ENCODE data around the gene SMG6.
A peak's percentile ranks its signal among the peaks of the same experiment; 100 is the strongest.

Gene SMG6

GRCh38 chr17:2137342-2138098 lies 166.1 kb downstream of the SMG6 start:
- DNase-seq, result no peak

GRCh38 chr17:2136241-2136640 lies 167.3 kb downstream of the SMG6 start:
- no peak for DNase-seq

- DNase-seq, result no peak
These were observed 175.6 kb downstream of the SMG6 start for GRCh38 chr17:2128011-2128410.

- DNase-seq, result no peak
These were observed 178.5 kb downstream of the SMG6 start for GRCh38 chr17:2125013-2125535.

- DNase-seq, result no peak
These were observed 179.2 kb downstream of the SMG6 start for GRCh38 chr17:2124391-2124790.

GRCh38 chr17:2123375-2124251 lies 180.0 kb downstream of the SMG6 start:
- DNase-seq, result no peak

- no peak for DNase-seq
These were observed 180.8 kb downstream of the SMG6 start for GRCh38 chr17:2122641-2123302.

- DNase-seq, result no peak
These were observed 182.8 kb downstream of the SMG6 start for GRCh38 chr17:2120586-2121335.

- DNase-seq, result no peak
These were observed 190.3 kb downstream of the SMG6 start for GRCh38 chr17:2113279-2113622.

- DNase-seq, result no peak
These were observed 191.9 kb downstream of the SMG6 start for GRCh38 chr17:2111691-2112090.

- no peak for DNase-seq
These were observed 193.1 kb downstream of the SMG6 start for GRCh38 chr17:2110436-2110835.

GRCh38 chr17:2108170-2108569 lies 195.4 kb downstream of the SMG6 start:
- no peak for DNase-seq

GRCh38 chr17:2107506-2107905 lies 196.1 kb downstream of the SMG6 start:
- DNase-seq, result no peak

GRCh38 chr17:2107050-2107449 lies 196.5 kb downstream of the SMG6 start:
- DNase-seq, result no peak

GRCh38 chr17:2106308-2106955 lies 197.2 kb downstream of the SMG6 start:
- DNase-seq, result no peak

- no peak for DNase-seq
These were observed 197.9 kb downstream of the SMG6 start for GRCh38 chr17:2105663-2106062.

- no peak for DNase-seq
These were observed 200.4 kb downstream of the SMG6 start for GRCh38 chr17:2102931-2103809.

GRCh38 chr17:2101448-2102257 lies 201.9 kb downstream of the SMG6 start:
- DNase-seq, result peak; percentile 12

GRCh38 chr17:2095536-2095910 lies 208.1 kb downstream of the SMG6 start:
- DNase-seq, result no peak

- DNase-seq, result no peak
These were observed 208.6 kb downstream of the SMG6 start for GRCh38 chr17:2094891-2095535.
